GM13976 (cell line): Measurements from ENCODE around the gene LILRB5.

Experiments used
- DNase-seq: peaks from one replicate; pipeline ENCODE4 v3.0.0; 2012; ENCODE audit warnings: low spot score
- in situ Hi-C: fragments of 300-500 bp; cut with MboI; formaldehyde crosslinking; loops from one replicate; pipeline ENCODE4 v1.12.0; 2022; ENCODE audit warnings: low sequenced_read_pairs, mixed read lengths, inconsistent platforms; ENCODE audit not compliant: unreplicated experiment
- TF ChIP-seq, protein P1 (sequence below): IDR thresholded peaks from 2 replicates; pipeline ENCODE4 v1.5.1; 2012; ENCODE audit warnings: borderline replicate concordance, mild to moderate bottlenecking; ENCODE audit not compliant: insufficient read depth; ENCODE audit errors: extremely low read depth, missing control alignments, control extremely low read depth

The LILRB5 gene

DNA sequence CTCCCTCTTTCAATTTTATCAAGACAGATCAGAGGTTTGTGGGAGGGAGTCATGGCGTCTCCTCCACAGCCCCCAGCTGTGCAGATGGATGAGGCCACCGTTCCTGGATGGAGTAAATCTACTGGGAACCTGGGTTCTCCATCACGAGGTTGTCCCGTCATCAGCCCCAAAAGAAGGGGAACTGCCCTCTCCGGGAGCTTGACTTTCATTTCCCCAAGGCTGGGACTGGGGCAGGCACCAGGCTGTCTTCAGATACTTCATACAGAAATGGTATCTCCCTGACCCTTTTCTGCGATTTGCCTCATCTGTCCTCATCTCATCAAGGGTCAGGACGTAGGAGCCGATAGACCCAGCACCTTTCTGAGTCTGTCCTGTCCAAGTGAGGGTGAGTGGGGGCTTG lies 14.0 kb upstream of the LILRB5 start:
- TF ChIP-seq, protein P1, sequence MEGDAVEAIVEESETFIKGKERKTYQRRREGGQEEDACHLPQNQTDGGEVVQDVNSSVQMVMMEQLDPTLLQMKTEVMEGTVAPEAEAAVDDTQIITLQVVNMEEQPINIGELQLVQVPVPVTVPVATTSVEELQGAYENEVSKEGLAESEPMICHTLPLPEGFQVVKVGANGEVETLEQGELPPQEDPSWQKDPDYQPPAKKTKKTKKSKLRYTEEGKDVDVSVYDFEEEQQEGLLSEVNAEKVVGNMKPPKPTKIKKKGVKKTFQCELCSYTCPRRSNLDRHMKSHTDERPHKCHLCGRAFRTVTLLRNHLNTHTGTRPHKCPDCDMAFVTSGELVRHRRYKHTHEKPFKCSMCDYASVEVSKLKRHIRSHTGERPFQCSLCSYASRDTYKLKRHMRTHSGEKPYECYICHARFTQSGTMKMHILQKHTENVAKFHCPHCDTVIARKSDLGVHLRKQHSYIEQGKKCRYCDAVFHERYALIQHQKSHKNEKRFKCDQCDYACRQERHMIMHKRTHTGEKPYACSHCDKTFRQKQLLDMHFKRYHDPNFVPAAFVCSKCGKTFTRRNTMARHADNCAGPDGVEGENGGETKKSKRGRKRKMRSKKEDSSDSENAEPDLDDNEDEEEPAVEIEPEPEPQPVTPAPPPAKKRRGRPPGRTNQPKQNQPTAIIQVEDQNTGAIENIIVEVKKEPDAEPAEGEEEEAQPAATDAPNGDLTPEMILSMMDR = no peak
- no peak for DNase-seq
- in situ Hi-C loops = no loop called here

DNA sequence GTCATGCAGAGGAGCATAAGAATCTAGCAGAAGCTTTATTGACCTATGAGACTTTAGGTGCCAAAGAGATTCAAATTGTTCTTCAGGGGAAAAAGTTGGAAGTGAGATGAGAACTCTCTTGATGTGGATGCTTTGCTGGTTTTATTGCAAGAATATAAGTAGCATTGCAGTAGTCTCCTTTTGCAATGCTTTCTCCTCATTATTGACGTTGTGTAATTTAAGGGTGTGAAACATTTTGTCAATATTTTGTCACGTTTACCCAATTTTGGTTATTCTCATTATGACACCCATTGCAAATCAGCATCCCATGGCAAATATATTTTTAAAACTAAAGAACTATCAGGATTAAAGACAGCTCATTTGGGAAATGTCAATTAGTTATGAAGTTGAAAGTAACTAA lies 11.9 kb upstream of the LILRB5 start:
- in situ Hi-C loops = no loop called here
- TF ChIP-seq, protein P1 = no peak
- no peak for DNase-seq

DNA sequence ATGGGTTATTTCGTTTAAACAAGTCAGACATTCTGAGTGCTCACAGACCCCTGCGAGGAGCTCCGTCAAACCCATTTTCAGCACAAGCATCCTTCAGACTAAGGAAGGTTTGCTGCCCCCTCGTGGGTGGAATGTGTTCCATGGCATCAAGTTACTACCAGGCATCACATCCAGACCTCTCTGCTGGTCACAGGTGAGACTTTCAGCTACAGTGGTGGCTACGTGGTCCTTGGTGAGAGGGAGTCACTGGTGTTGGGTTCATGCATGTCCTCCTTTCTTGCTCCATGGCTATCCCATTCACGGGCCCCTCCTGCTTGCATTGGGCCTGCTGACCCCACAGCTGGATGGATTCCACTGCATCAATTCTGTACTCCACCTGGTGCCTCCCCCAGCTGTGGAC lies 9.1 kb upstream of the LILRB5 start:
- TF ChIP-seq, protein P1 = peak; percentile 46
- DNase-seq = peak; percentile 69
- in situ Hi-C loops = no loop called here

DNA sequence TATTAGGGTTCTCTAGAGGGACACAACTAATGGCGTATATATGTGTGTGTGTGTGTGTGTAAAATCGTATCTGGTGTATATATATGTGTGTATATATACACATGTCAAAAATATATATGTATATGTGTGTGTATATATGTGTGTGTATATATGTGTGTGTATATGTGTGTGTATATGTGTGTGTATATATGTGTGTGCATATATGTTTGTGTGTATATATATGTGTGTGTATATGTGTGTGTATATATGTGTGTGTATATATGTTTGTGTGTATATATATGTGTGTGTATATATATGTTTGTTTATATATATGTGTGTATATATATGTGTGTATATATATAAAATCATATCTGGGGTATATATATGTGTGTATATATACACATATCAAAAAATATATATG lies 5.4 kb upstream of the LILRB5 start:
- TF ChIP-seq, protein P1 = no peak
- no peak for DNase-seq
- in situ Hi-C loops = no loop called here

DNA sequence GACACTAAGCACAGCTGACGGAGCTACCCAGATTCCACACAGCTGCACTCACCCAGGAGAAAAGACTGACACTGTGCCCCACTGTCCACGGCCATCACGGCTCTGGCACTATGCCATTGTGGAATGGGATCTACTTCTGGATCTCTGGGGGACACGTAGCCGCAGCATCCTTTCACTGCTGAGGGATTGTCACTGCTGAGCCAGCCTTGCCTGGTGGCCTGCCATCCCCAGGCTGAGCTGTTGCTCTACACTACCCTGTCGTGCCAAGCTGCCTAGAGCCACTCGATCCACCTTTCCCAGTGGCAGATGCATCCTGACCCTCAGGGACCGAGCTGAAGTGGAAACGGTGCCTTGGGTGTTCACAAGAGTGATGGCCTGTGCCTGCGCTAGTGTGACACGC lies 5.0 kb upstream of the LILRB5 start:
- TF ChIP-seq, protein P1 = no peak
- in situ Hi-C loops = no loop called here
- DNase-seq = no peak

DNA sequence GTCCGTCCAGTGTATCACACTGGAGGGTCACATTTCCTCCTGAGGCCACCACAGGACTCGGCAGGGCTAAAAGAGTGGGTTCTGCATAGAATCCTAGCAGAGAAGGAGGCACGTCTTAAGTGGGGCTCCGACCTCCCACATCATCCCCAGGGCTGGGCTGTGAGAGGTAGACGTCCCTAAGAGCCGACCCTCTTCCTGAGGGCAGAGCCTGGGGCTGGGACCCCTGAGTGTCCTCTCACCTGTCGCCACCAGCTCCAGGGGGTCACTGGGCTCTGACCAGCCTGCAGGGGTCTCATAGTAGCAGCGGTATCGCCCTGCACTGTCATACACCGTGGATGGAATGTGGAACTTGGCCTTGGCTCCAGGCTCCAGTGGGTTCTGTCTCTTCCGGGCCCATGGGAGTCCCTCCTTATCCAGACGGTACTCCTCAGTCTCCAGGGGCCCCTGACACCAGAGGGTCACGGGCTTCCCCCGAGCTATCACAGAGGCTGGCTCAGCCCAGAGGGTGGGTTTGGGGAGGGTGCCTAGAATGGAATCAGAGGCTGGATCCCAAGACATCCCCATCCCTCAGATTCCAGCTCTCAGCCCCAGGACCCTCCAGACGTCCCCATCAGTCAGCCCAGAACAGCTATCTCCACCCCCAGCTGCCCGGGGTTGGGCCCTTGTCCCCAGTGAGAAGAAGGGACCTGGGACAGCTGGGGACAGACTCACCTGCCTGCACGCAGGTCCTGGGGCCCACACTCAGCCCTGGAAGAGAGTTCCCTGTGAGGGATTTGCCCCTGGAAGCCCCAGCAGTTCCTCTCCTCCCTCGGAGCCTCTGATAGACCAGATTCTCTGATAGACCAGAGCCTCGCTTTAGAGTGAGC lies 590 bp downstream of the LILRB5 start:
- in situ Hi-C loops = no loop called here
- TF ChIP-seq, protein P1 = no peak
- DNase-seq = no peak
